GM18511 (cell line): ENCODE results near the gene PEMT.
"Not testable (repeated sequence)": the region's sequence is repeated elsewhere in the genome, so short reads cannot be mapped to it uniquely, and the experiment has no call there.

ENCODE experiments used
- ATAC-seq: cut with Tn5 transposase; IDR thresholded peaks from one replicate; pipeline ENCODE4 v1.9.1; 2021; ENCODE audit warnings: mild to moderate bottlenecking, moderate library complexity; ENCODE audit not compliant: unreplicated experiment

Gene PEMT

DNA sequence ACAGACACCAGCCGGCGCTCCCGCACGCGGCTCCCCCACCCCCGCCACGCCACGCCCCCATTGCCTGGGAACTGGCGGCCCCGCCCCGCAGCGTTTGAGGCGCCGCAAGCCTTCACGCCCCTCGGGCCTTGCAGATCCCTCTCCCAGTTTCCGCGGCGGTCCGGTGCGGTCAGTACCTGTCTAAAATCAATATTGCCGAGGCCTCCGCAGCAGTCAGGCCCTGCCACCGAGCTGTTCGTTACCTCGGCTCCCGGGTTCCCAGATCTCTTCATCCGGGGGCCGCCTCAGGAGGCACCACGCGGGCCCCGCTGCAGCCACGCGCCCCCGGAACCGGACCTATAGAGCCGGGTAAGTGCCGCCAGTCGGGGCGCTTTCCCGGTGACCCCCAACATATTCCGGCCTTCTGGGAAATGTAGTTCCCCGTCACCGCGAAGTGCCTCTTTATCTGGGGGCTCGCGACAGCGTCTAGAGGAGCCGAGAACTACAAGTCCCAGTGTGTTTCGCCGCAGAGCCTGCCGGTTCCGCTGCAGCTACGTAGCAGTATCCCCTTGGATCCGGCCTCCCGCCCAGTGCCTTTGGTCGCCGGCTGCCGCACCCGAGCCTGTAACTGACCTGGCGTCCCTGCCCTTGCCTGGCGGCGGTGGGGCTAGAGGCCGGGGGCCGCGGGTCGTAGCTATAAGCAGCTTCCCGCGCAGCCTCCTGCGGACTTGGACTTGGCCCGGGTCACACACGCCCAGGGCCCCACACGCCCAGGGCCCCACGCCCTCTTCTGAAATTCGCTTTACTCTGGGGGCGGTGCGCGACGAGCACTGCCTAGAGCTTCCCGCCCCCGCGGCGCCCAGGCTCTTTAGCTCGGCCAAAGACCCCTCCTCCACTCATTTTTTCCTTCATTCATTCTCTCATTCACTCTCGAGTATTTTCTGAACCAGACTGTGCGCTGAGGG lies at the start of gene PEMT:
TSS of gene PEMT (minus strand) at position 354 of the 944 bp plus-strand sequence. CDS start at position 272, 82 bp downstream.
- ATAC-seq: peak; percentile 96

DNA sequence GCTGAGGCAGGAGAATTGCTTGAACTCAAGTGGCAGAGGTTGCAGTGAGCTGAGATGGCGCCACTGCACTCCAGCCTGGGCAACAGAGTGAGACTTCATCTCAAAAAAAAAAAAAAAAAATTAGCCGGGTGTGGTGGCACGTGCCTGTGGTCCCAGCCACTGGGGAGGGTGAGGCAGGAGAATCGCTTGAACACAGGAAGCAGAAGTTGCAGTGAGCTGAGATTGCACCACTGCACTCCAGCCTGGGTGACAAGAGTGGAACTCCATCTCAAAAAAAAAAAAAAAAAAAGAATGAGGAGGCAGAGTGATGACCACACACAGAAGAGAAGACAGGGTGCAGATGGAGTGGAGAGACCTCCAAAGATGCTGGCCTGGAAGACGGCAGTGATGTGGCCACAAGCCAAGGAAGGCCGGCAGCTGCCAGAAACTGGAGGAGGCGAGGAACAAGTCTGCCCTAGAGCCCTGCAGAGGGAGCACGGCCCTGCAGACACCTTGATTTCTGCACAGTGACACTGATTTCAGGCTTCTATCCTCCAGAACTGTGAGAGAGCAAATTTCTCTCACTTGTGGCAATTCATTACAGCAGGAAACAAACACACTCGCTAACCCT lies 48.3 kb upstream of the PEMT start:
- ATAC-seq: not testable (repeated sequence)

- no peak for ATAC-seq
Observed at GRCh38 chr17:17638467-17638866, 47.0 kb upstream of the PEMT start.

- no peak for ATAC-seq
Observed at GRCh38 chr17:17636272-17636885, 44.9 kb upstream of the PEMT start.

- not testable (repeated sequence) for ATAC-seq
Observed at GRCh38 chr17:17635537-17636271, 44.2 kb upstream of the PEMT start.

- ATAC-seq: no peak
Observed at GRCh38 chr17:17635126-17635525, 43.6 kb upstream of the PEMT start.

DNA sequence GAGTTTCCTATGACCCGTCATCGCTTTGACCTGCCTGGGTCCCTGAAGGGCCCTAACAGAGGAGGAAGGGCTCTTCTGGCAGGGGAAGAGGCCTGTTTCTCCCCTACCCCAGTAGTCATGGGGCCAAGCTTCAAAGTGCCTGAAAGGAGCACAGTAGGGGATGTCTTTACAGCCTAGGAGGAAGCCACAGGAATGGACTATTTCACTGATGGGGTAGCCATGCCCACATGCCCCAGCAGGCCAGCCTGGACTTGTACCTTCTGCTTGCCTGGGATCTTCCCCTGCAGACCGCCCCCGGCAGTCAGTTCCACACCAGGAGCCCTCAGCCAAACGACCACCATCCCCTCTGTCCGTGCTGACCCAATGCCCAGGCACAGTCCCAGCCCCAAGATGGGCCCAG lies 41.8 kb upstream of the PEMT start:
- ATAC-seq: no peak

DNA sequence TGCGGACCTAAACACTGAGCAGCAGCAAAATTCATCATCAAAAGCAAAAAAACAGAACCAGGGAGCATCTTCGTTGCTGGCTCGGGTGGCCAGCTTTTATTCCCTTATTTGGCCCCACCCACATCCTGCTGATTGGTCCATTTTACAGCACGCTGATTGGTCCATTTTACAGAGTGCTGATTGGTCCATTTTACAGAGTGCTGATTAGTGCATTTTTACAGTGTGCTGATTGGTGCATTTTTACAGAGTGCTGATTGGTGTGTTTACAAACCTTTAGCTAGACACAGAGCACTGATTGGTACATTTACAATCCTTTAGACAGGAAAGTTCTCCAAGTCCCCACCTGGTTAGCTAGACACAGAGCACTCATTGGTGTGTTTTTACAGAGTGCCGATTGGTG lies 41.2 kb upstream of the PEMT start:
- ATAC-seq: not testable (repeated sequence)

- no peak for ATAC-seq
Observed at GRCh38 chr17:17628388-17629008, 37.0 kb upstream of the PEMT start.

- ATAC-seq: no peak
Observed at GRCh38 chr17:17626840-17627239, 35.3 kb upstream of the PEMT start.

- ATAC-seq: no peak
Observed at GRCh38 chr17:17626151-17626805, 34.8 kb upstream of the PEMT start.

DNA sequence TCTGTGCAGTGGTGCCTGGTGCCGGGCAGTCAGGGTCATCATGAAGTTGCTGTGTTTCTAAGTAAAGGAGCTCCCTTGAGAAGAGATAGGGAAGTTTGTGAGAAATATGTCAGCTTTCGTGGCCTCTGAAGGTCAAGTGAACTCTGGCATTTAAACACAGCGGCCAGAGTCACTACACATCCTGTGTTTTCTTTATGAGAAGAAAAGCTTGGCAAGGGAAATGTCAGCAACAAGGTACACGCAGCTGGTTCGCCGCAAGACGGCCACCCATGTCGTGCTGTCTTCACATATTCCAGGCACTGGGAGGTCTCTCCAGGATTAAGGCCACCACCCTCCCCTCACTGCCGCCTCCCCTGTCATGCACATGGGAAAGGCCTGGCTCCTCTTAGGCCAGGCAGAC lies 33.2 kb upstream of the PEMT start:
- ATAC-seq: no peak

DNA sequence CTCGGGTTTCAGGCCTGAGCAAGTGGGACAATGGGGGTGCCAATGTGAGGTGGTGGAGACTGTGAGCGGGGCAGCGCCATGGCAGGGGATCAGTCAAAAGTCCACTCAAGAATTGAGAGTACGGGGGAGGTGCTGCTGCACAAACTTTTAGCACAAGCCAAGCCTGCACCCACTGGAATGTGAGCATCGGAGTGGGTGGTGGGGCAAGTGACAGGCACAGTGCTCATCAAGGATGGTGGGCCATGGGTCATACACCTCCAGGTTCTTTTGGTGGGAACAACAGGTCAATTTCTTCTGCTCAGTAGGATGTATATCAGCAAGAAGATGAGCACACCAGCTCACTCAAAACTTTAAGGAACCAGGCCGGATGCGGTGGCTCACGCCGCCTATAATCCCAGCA lies 32.4 kb upstream of the PEMT start:
- ATAC-seq: no peak

- no peak for ATAC-seq
Observed at GRCh38 chr17:17621254-17621653, 29.7 kb upstream of the PEMT start.

DNA sequence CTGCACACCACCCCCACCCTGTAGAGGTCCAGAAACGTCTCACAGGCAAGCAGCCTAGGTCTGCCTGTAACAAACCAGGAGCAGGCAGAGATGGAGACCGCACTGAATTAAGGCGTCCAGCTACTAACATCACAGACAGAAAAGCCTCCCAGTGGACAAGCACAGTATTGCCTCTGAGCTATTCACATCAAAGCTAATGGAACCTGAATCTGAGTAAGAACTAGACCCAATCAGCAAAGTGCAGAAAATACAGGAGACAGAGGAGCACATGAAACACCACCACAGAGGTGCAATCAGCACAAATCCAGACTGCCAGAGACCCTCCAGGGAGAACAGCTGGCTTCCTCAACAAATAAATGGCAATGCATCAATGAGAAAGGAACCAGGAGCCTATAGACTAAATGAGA lies 22.2 kb upstream of the PEMT start:
- ATAC-seq: peak; percentile 57

- no peak for ATAC-seq
Observed at GRCh38 chr17:17612085-17613022, 20.8 kb upstream of the PEMT start.

GRCh38 chr17:17609121-17609520 lies 17.6 kb upstream of the PEMT start:
- no peak for ATAC-seq

DNA sequence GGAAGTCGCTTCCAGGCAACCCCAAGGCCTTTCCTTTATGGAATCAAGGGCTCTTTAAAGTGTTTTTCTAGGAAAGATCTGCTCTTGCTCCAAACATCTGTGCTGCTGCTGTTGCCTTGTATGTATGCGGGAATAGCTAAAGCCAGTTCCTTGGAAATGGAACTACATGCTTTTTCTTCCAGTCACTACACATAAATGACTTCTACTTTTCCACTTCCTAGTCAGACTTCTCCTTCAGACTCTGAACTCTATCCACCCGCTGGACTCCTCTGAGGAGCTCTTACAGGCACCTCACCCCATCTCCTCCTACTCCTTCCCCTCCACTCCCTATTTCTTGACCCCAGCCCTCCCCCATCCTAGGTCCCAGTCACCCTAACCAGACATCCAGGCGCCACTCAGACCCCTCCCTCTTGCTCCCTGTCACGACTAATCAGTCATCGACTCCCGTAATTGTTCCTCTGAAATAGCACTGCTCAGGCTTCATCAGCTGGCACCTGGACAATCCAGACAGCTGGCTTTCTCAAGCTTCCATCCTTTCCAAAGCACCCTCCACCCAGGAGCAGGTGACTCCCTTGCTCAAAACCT lies 15.0 kb upstream of the PEMT start:
- no peak for ATAC-seq

DNA sequence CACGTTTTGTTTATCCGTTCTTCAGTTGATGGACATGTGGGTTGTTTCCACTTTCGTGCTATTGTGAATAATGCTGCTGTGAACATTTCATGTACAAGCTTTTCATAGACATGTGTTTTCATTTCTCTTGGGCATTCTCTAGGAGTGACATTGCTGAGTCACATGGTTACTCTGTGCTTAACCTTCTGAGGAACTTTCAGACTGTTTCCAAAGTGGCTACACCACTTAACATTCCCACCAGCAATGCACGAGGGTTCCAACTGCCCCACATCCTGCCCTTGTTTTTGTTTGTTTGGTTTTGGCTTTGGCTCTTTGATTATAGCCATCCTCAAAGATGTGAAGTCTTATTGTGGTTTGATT lies 14.2 kb upstream of the PEMT start:
- no peak for ATAC-seq
